GM21619 (cell line): Measurements from ENCODE around the gene OXNAD1.

Experiments
- ATAC-seq: cut with Tn5 transposase; IDR thresholded peaks from one replicate; pipeline ENCODE4 v1.9.1; 2021; ENCODE audit not compliant: unreplicated experiment

OXNAD1 gene

GRCh38 chr3:16247282-16248061 is 17.5 kb upstream of the OXNAD1 start:
- peak; percentile 73 for ATAC-seq

- ATAC-seq: no peak
Observed at GRCh38 chr3:16248556-16248955, 16.5 kb upstream of the OXNAD1 start.

GRCh38 chr3:16249336-16249735 is 15.7 kb upstream of the OXNAD1 start:
- no peak for ATAC-seq

GRCh38 chr3:16249886-16250285 is 15.1 kb upstream of the OXNAD1 start:
- ATAC-seq: no peak

- ATAC-seq: no peak
Observed at GRCh38 chr3:16251316-16252085, 13.5 kb upstream of the OXNAD1 start.

- peak; percentile 42 for ATAC-seq
Observed at GRCh38 chr3:16252243-16252978, 12.6 kb upstream of the OXNAD1 start.

- no peak for ATAC-seq
Observed at GRCh38 chr3:16252988-16253387, 12.0 kb upstream of the OXNAD1 start.

- no peak for ATAC-seq
Observed at GRCh38 chr3:16253601-16254000, 11.4 kb upstream of the OXNAD1 start.

GRCh38 chr3:16254916-16255315 is 10.1 kb upstream of the OXNAD1 start:
- no peak for ATAC-seq

- no peak for ATAC-seq
Observed at GRCh38 chr3:16255326-16255725, 9.7 kb upstream of the OXNAD1 start.

GRCh38 chr3:16255726-16256125 is 9.3 kb upstream of the OXNAD1 start:
- ATAC-seq: no peak

- no peak for ATAC-seq
Observed at GRCh38 chr3:16257309-16257708, 7.7 kb upstream of the OXNAD1 start.

- ATAC-seq: no peak
Observed at GRCh38 chr3:16258177-16258576, 6.8 kb upstream of the OXNAD1 start.

- ATAC-seq: no peak
Observed at GRCh38 chr3:16258866-16259265, 6.1 kb upstream of the OXNAD1 start.

- no peak for ATAC-seq
Observed at GRCh38 chr3:16260046-16260445, 5.0 kb upstream of the OXNAD1 start.

GRCh38 chr3:16262174-16262573 is 2.8 kb upstream of the OXNAD1 start:
- no peak for ATAC-seq

- no peak for ATAC-seq
Observed at GRCh38 chr3:16264174-16264707, 771 bp upstream of the OXNAD1 start.

GRCh38 chr3:16265455-16265786 is 409 bp downstream of the OXNAD1 start:
- no peak for ATAC-seq

GRCh38 chr3:16266714-16267113 is 1.7 kb downstream of the OXNAD1 start:
- no peak for ATAC-seq

- no peak for ATAC-seq
Observed at GRCh38 chr3:16270855-16271254, 5.8 kb downstream of the OXNAD1 start.

- no peak for ATAC-seq
Observed at GRCh38 chr3:16272588-16272987, 7.6 kb downstream of the OXNAD1 start.

- ATAC-seq: no peak
Observed at GRCh38 chr3:16273867-16274266, 8.9 kb downstream of the OXNAD1 start.
